Nephron progenitor cell (in vitro differentiated cells): ENCODE data around the gene JMJD1C.
A peak's percentile ranks its signal among the peaks of the same experiment; 100 is the strongest.

Experiments used
- DNase-seq: peaks from one replicate; pipeline ENCODE4 v3.0.0; 2021
- H3K27ac Mint-ChIP-seq: 2 replicates; pipeline ENCODE4 v1.8.0; 2021; ENCODE audit warnings: mild to moderate bottlenecking, moderate library complexity, mixed read lengths
- H3K27me3 Mint-ChIP-seq: 2 replicates; pipeline ENCODE4 v1.8.0; 2021; ENCODE audit warnings: mild to moderate bottlenecking, low read depth, mixed read lengths; ENCODE audit not compliant: poor library complexity
- H3K36me3 Mint-ChIP-seq: 2 replicates; pipeline ENCODE4 v1.8.0; 2021; ENCODE audit warnings: low read depth, mixed read lengths
- H3K4me1 Mint-ChIP-seq: 2 replicates; pipeline ENCODE4 v1.8.0; 2021; ENCODE audit warnings: mixed read lengths
- H3K4me3 Mint-ChIP-seq: 2 replicates; pipeline ENCODE4 v1.8.0; 2021; ENCODE audit warnings: mild to moderate bottlenecking, moderate library complexity, mixed read lengths
- H3K9me3 Mint-ChIP-seq: 2 replicates; pipeline ENCODE4 v1.8.0; 2021; ENCODE audit warnings: mild to moderate bottlenecking, moderate library complexity, mixed read lengths
- TF ChIP-seq, protein P1 (sequence below): fragments of 200-600 bp; sonication (generic); IDR thresholded peaks from 2 replicates; pipeline ENCODE4 v1.5.0; 2021; ENCODE audit warnings: antibody characterized with exemption

Gene JMJD1C

GRCh38 chr10:63200431-63200830 is 265.3 kb downstream of the JMJD1C start:
- no peaks in the 10 kb centered on the region for H3K9me3 Mint-ChIP-seq
- DNase-seq = no peak
- H3K27me3 Mint-ChIP-seq = no peaks in the 10 kb centered on the region
- no peak overlapping the region for H3K4me3 Mint-ChIP-seq
- H3K36me3 Mint-ChIP-seq = peaks cover 49% of the 10 kb centered on the region
- TF ChIP-seq, protein P1, sequence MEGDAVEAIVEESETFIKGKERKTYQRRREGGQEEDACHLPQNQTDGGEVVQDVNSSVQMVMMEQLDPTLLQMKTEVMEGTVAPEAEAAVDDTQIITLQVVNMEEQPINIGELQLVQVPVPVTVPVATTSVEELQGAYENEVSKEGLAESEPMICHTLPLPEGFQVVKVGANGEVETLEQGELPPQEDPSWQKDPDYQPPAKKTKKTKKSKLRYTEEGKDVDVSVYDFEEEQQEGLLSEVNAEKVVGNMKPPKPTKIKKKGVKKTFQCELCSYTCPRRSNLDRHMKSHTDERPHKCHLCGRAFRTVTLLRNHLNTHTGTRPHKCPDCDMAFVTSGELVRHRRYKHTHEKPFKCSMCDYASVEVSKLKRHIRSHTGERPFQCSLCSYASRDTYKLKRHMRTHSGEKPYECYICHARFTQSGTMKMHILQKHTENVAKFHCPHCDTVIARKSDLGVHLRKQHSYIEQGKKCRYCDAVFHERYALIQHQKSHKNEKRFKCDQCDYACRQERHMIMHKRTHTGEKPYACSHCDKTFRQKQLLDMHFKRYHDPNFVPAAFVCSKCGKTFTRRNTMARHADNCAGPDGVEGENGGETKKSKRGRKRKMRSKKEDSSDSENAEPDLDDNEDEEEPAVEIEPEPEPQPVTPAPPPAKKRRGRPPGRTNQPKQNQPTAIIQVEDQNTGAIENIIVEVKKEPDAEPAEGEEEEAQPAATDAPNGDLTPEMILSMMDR = no peak
- no peak overlapping the region for H3K27ac Mint-ChIP-seq
- no peaks in the 10 kb centered on the region for H3K4me1 Mint-ChIP-seq

GRCh38 chr10:63199716-63200115 is 266.1 kb downstream of the JMJD1C start:
- Mint-ChIP-seq H3K9me3 (no peaks in the 10 kb centered on the region), H3K4me3 (no peak overlapping the region), H3K27ac (peak overlapping the region; percentile 27), H3K27me3 (no peaks in the 10 kb centered on the region), H3K36me3 (peaks cover 49% of the 10 kb centered on the region), H3K4me1 (no peaks in the 10 kb centered on the region)
- no peak for DNase-seq
- TF ChIP-seq, protein P1 = no peak

DNA sequence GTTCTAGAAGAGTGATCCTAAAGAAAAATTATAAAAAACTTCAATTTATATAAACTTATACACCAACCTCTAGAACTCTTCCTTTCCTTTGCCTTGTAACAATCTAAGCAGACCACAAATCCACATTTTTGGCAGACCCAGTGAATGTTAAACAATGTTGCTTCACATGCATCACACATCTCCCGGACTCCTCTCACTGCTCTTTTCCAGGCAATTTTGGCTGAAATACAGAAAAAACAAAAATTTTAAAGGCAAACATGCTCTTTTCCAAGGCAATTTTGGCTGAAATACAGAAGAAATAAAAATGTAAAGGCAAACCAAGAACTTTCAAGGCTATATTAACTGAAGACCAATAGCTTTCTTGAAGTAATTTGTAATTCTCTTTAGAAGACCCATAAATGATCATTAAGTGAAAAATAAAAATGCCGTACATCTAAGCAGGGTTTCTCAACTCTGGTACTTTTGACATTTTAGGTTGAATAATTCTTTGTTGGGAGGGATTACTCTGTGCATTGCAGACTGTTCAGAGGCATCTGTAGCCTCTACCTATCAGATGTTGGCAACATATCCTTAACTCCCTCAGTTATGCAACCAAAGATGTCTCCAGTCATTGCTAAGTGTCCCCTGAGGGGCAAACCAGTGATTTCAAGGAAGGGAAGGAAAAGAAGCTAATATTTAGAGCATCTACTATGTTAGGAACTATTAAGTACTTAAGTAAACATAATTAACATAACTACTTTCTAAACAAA is 268.3 kb downstream of the JMJD1C start:
- no peaks in the 10 kb centered on the region for H3K4me1 Mint-ChIP-seq
- H3K4me3 Mint-ChIP-seq = no peak overlapping the region
- H3K27ac Mint-ChIP-seq = no peak overlapping the region
- TF ChIP-seq, protein P1 = no peak
- H3K36me3 Mint-ChIP-seq = peaks cover 67% of the 10 kb centered on the region
- H3K9me3 Mint-ChIP-seq = no peaks in the 10 kb centered on the region
- H3K27me3 Mint-ChIP-seq = no peaks in the 10 kb centered on the region
- DNase-seq = no peak

GRCh38 chr10:63192826-63193225 is 273.0 kb downstream of the JMJD1C start:
- no peaks in the 10 kb centered on the region for H3K4me1 Mint-ChIP-seq
- H3K27ac Mint-ChIP-seq = peak overlapping the region; percentile 69
- H3K36me3 Mint-ChIP-seq = peaks cover 89% of the 10 kb centered on the region
- no peak for DNase-seq
- H3K9me3 Mint-ChIP-seq = no peaks in the 10 kb centered on the region
- TF ChIP-seq, protein P1 = no peak
- no peaks in the 10 kb centered on the region for H3K27me3 Mint-ChIP-seq
- H3K4me3 Mint-ChIP-seq = no peak overlapping the region

DNA sequence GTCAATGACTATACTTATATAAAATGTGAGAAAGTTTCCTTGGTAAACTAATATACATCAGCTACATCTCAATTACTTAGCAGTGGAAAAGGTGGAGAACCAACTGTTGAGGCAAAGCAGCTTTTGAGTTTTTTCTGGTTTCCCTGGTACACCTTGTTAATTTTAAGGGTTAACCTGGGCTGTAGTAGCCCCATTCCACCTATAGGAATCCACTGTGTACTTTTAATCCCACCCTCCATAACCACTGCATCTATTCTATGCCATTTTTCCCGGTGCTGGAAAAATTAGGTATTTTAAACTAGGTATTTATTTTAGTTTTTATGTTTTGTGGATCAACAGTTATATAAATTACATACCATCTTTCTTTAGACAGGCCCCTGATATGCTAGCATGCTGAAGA is 290.2 kb downstream of the JMJD1C start:
- H3K4me1 Mint-ChIP-seq = no peaks in the 10 kb centered on the region
- TF ChIP-seq, protein P1 = no peak
- H3K4me3 Mint-ChIP-seq = no peak overlapping the region
- no peak for DNase-seq
- no peaks in the 10 kb centered on the region for H3K9me3 Mint-ChIP-seq
- H3K27ac Mint-ChIP-seq = no peak overlapping the region
- no peaks in the 10 kb centered on the region for H3K27me3 Mint-ChIP-seq
- H3K36me3 Mint-ChIP-seq = peaks cover 78% of the 10 kb centered on the region
